NCI-H460 (cell line): Measurements from ENCODE around the gene GAN. TPM values are rescaled to one million over a fixed set of nuclear protein-coding genes. Genes with fewer than 3 reads are reported as not detected.
"Not testable (repeated sequence)": the region's sequence is repeated elsewhere in the genome, so short reads cannot be mapped to it uniquely, and the experiment has no call there.

Source experiments
- DNase-seq: peaks from one replicate; pipeline ENCODE4 v3.0.0-alpha.2; 2016; ENCODE audit warnings: low read depth; ENCODE audit errors: extremely low read depth
- total RNA-seq: library from RNA; depleted of rRNA; stranded (reverse); fragments of >200 nt; shearing (Covaris generic); gene quantifications from 2 replicates; pipeline ENCODE4 v1.2.3, GENCODE V29; 2014; rRNA removed

The GAN gene
- total RNA-seq, 1 experiment from 2014 or later = 7.0 TPM

DNA sequence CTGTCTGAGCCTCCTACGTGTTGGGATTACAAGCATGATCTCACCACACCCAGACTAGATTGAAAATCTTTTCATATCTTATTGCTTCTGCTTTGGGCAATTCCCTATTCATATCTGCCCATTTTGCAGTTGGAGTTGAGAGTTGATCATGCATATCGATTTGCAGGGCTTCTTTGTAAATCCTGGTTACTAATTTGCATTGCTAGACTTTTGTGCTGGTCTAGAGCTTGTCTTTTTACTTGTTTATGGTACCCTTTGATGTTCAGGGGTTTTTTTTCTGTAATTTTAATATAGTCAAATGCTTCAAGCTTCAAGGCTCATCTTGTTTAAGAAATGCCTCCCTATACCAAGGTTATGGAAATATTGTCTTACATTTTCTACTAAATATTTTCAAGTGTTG, 106.4 kb downstream of the GAN start:
- DNase-seq = no peak

DNA sequence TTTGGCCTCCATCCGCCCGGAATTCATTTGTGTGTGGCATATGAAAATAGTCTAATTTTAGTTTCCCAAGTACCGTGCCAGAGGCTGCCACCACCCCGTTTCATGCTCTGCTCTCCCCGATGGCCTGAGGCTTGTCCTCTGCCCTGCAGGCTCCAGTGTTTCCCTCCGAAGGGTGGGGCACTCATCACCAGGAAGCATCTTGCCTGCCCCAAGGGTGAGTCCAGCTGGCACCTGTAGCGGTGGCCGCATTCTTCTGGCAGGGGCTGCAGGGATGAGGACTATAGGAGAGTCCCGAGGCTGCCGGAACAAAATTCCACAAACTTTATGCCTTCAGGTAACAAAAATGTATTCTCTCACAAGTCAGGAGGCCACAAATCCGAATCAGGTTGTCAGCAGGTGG, 106.8 kb downstream of the GAN start:
- no peak for DNase-seq

DNA sequence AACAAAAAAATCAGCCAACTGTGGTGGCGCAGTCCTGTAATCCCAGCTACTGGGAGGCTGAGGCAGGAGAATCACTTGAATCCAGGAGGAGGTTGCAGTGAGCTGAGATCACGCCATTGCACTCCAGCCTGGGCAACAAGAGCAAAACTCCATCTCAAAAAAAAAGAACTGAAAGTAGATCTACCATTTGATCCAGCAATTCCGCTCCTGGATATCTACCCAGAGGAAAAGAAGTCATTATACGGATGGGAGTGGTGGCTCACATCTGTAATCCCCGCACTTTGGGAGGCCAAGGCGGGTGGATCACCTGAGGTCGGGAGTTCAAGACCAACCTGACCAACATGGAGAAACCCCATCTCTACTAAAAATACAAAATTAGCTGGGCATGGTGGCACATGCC, 107.4 kb downstream of the GAN start:
- not testable (repeated sequence) for DNase-seq

DNA sequence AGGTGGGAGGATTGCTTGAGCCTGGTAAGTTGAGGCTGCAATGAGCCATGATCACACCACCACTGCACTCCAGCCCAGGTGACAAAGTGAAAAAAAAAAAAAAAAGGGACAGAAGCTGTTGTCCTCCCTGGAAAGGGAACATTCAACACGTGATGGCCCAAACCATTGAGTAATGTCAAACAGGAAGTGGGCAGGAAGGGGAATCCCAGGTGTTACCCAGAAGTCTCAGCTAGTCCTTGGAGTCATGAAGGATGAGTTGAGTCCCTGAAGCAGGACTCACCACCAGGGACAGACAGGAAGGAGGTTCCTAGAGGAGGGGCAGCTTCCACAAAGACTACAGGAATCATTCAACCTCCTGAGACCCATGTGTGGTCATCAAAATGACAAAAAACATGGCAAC, 110.0 kb downstream of the GAN start:
- no peak for DNase-seq

GRCh38 chr16:81427219-81427618, 112.5 kb downstream of the GAN start:
- DNase-seq = no peak

- no peak for DNase-seq
Observed at GRCh38 chr16:81429045-81429521, 114.3 kb downstream of the GAN start.

DNA sequence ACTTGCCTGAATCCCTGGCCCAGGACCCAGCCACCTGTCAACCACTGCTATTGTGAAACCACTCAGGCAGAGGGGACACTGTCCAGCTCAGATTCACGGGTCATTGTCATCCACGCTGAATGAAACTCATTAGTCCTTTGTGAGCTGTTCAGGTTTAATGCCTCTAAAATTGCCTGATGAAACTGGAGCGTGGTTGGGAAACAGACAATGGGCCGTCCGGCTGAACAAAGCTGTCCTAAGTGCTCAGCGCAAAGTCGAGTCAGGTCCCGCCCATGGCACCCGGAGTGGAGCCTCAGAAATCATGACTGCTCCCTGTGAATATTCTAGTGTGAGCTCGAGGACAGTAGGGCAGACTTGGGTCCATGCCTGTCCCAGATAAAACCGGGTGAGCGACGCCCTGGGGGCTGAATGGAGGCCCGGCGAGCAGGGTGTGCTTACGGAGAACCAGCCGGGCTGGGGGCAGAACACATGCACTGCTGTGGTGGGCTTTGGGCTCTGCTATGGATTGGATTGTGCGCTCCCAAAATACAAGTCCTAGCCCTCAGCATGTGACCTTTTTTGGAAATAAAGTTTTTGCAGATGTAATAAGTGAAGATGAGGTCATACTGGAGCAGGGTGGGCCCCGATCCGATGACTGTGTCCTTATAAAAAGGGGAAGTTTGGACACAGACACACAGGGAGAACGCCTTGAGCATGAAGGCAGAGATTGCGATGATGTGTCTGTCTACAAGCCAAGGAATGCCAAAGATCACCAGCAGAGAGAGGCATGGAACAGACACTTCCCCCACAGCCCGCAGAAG, 117.0 kb downstream of the GAN start:
- no peak for DNase-seq

DNA sequence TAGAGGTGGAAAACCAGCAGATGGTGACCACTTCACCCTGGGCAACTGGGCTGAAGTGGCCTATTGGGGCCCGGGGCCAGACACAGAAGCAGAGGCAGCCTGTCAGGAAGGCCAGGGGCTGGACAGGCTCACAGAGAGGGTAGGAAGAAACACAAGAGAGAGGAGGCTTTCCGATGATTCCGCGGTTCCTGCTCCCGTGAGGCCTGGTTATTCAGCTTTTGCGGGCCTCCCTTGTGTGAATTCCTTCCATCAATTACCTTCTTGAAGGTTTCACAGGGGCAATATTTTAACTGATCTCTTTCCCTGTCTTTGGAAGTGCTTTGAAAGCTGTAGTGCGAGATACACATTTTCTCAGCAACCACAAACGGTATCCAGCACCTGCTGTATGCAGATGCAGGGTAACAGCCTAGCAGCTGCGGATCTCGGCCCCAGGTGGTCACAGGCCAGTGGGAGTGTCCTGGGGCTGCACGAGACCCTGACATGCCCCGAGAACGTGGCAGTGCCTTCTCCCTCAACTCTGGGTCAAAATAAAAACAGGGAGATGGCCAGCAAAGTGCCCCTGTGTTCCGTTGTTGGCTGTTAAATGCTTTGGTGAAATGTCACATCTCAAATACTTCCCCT, 118.3 kb downstream of the GAN start:
- DNase-seq = no peak

- DNase-seq = no peak
Observed at GRCh38 chr16:81435103-81435502, 120.3 kb downstream of the GAN start.

- DNase-seq = no peak
Observed at GRCh38 chr16:81435567-81435966, 120.8 kb downstream of the GAN start.

GRCh38 chr16:81436386-81436785, 121.6 kb downstream of the GAN start:
- no peak for DNase-seq

DNA sequence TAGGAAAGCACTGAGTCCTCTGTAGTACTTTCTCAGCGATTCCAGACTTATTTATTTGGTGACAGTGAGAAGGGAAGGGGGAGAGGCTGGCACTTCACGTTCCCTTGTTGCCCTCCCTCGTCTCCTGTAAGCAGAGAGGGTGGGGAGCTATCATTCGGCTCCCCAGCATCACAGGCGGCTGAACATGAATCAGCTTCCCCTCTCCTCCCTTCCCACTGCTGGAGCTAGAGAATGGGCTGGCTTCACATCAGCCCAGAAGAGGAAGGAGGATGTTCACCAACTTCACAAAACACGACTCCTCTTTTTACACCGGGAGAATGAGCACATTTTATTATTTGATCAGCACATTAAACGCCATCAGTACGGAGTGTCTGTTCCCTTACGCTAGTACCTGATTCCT, 123.1 kb downstream of the GAN start:
- DNase-seq = no peak

Other genes starting within 250 kb of the GAN start
- 0.27 and 0.72 TPM in 2 replicates for gene C16orf46, start 237.7 kb upstream of the GAN start, total RNA-seq
- gene GCSH, start 218.6 kb upstream of the GAN start, total RNA-seq = 29.5 and 31.3 TPM in 2 replicates
- gene BCO1, start 76.3 kb upstream of the GAN start, total RNA-seq = not detected in 2 replicates
- 4.9 and 6.3 TPM in 2 replicates for gene CMIP, start 129.8 kb downstream of the GAN start, total RNA-seq